DMS53 treated with DMSO at 0.1 percent for 48 hours (cell line): ENCODE results near the gene EXOC4.
"Not testable (repeated sequence)": the region's sequence is repeated elsewhere in the genome, so short reads cannot be mapped to it uniquely, and the experiment has no call there.

Source experiments
- DNase-seq: peaks from one replicate; lab custom pipeline; 2025; ENCODE audit not compliant: unreplicated experiment; lab: John Stamatoyannopoulos, UW

The EXOC4 gene

DNA sequence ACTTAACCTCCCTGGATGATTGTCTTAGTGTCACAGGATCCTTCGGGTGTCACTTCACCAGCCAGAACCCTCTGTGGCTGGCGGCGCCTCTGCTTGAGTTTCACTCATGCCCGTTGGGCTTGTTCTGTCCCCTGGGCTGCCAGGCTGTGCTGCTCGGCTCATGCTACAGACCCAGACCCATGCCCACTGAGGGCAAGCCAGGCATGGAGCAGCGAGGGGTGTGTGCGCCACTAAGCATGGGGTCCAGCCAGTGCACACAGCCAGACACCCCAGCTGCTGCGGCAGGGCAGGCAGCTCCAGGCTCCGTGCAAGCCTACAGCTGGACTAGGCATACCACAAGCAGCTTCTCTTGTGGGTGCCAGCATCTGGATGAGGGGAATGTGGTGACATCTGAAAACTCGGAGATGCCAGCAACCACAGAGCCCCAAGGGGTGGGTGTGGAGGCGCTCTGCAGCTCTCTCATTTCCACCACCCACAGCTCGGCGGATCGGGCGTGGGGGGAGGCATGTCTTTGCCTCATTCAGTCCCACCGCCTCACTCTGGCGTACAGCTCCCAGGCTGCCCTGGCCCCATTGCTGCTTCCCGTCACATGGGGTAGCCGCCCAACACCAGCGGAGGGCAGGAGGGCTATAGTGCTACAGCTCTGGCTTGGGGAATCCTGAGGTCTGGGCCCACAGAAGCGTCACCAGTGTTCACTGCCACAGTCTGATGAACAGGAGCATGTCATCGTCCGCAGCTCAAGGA lies 604.7 kb downstream of the EXOC4 start:
- DNase-seq: no peak

DNA sequence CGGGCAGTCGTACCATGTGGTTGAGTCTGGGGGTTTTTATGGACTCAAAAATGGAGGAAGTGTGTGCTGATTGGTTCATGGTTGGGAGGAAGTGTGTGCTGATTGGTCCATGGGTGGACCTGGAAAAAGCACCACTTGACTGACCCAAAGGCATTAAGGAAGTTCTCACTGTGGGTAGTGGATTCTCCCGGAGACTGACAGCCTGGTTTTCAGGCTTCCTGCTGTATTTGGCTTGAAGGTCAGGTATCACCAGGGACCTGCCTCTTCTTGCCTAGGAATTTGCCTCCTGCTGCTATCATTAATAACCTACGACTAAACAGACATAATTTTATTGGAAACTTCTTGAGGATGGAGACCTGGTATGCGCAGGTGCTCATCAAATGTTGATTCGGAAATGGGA lies 605.4 kb downstream of the EXOC4 start:
- no peak for DNase-seq

- DNase-seq: no peak
Measured at GRCh38 chr7:133859231-133859630, 606.4 kb downstream of the EXOC4 start.

- DNase-seq: no peak
Measured at GRCh38 chr7:133859871-133860450, 607.1 kb downstream of the EXOC4 start.

- no peak for DNase-seq
Measured at GRCh38 chr7:133860628-133861335, 607.9 kb downstream of the EXOC4 start.

- DNase-seq: no peak
Measured at GRCh38 chr7:133861876-133862275, 609.0 kb downstream of the EXOC4 start.

- peak; percentile 73 for DNase-seq
Measured at GRCh38 chr7:133863362-133864061, 610.6 kb downstream of the EXOC4 start.

DNA sequence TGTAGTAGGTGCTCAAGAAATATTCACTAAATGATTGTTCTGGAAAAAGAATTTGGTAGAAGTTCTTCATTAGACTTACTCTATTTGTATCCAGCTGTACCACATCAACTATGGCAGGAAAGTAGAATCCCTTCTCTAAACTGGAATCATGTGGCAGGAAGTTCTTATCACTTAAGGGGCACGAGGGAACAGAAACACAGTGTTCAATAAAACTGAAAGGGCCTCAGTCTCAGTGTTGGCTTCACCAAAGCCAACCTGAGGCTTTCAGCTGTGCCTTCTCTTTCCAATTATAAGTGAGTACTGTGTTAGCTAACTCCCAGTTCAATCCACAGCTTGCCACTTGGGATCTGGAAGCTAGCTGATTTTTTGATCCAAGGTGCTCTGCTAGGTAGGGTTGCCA lies 616.7 kb downstream of the EXOC4 start:
- DNase-seq: no peak

- DNase-seq: peak; percentile 68
Measured at GRCh38 chr7:133871757-133872156, 618.9 kb downstream of the EXOC4 start.

DNA sequence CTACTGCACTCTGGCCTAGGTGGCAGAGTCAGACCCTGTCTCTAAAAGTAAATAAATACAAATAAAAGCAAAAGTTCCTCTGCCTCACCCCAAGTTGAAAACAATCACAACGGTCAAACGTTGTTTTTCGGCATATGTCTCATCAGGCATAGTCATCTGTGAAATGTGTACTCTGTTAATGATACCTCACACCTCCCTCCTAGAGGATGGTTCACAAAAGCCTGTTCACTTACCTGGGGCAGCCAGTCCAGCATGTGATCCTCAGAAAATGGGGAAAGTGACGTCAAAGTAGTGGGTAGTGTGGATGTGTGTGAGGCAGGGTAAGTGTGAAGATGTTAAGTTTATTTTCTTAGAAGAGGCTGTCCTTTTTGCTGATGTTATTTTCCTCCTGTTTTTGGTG lies 620.3 kb downstream of the EXOC4 start:
- no peak for DNase-seq

DNA sequence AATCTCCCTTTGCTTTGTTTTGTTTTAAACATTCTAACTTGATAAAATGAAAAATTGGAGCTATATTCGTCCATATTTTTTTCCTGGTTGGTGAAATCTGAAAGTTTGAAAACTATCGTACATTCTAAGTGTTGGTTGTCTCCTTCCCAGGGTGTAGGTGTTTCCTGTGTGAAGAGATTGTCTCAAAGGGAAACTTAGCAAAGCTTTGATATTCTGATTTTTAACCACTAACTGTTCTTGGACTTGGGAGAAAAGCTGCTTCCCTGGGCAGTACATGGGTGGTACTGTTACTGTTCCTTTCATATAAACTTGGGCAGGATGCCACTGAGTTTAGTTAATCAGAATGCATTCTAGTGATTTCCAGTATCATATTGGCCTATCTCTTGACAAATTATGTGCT lies 620.8 kb downstream of the EXOC4 start:
- no peak for DNase-seq

DNA sequence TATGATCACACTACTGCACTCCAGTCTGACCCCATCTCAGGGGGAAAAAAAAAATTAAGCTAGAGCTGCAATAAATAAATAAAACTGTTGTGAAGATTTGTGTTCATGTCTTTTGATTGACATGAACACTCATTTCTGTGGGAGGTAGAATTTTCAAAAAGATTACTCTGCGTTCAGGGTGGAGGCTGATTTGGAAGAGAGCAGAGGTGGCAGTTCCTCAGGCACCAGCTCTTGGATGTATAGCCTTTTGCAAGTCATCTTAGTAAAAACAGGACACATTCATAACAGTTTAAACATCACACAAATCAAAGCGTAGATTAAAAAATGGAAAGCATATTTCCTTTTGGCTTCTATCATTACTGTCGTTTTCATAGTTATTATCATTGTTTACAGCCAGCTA lies 630.7 kb downstream of the EXOC4 start:
- no peak for DNase-seq

DNA sequence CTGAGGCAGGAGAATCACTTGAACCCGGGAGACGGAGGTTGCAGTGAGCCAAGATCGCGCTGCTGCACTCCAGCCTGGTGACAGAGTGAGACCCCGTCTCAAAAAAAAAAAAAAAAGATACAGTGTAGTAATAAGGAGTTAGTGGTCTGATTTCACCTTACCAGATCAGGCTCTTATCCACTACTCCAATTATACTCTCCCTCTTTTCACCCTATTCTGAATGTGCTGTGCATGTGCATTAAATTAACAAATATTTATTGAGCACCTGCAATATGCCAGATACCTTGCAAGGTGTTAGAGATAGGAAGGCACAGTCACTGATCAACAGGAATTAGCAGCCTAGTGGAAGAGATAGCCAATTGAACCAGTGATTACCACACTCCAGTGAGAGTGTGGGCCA lies 632.3 kb downstream of the EXOC4 start:
- DNase-seq: no peak

- DNase-seq: no peak
Measured at GRCh38 chr7:133886086-133886485, 633.2 kb downstream of the EXOC4 start.

GRCh38 chr7:133886797-133887196 lies 633.9 kb downstream of the EXOC4 start:
- DNase-seq: no peak

DNA sequence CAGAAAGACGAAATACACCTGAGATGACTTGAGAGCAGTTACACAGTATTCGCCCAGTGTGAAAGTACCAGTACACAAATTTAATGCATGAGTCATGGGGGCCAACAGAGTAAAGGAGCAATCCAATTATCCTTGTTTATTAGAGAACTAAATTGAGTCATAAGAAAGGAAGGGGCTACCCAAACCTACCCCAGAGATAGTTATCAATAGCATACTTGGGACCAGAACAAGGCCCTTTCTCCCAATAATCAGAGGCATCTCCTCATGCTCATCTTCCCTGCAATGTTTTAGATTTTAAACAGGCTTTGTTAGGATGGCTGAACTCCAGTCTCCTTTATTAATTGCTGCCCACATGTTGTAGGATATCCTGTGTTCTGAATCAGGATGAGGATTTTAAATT lies 634.6 kb downstream of the EXOC4 start:
- DNase-seq: no peak

DNA sequence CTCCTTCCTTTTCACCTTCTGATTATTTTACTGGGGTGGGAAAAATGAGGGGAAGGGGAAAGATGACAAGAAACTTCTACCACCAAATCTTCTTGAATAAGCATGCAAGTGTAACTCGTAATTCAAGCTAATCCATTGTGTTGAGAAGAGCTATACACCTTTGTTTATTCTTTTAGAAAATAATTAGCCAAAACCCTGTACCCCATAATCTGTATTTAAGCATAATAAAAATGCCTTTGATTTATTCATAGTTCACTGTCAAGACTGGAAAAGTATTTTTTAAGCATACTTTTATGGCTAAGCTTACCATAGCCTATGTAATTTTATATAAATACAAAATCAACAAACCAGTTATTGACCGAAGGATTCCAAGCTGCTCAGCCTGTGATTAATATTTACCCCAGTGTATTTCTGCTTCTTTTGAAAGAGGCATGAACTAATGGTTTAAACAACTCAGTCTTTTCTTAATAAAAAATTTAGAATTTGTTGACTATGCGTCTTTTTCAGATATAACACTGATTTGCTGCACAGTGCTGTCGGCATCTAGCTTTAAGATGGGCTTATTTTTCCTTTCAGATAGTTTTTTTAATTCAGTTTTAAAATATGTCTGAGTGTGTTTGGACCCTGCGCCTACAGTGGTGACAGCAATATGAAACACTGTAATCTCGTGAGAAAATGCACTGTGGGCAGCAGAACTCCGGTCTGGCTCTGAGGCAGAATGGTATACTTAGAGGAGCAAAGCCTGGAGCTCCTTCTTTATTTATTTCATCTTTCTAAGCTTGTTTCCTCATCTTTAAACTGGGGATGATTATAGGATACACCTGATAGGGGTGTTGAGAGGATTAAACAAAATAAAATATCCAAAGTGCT lies 635.4 kb downstream of the EXOC4 start:
- no peak for DNase-seq

GRCh38 chr7:133904776-133905175 lies 651.9 kb downstream of the EXOC4 start:
- no peak for DNase-seq

DNA sequence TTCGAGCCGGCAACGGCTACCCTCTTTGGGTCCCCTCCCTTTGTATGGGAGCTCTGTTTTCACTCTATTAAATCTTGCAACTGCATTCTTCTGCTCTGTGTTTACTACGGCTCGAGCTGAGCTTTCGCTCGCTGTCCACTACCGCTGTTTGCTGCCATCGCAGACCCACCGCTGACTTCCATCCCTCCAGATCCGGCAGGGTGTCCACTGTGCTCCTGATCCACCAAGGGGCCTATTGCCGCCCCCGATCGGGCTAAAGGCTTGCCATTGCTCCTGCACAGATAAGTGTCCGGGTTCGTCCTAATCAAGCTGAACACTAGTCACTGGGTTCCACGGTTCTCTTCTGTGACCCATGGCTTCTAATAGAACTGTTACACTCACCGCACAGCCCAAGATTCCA lies 653.7 kb downstream of the EXOC4 start:
- not testable (repeated sequence) for DNase-seq

GRCh38 chr7:133910761-133911160 lies 657.9 kb downstream of the EXOC4 start:
- peak; percentile 96 for DNase-seq

GRCh38 chr7:133911724-133912123 lies 658.8 kb downstream of the EXOC4 start:
- no peak for DNase-seq
